D721Med (cell line): ENCODE data around the gene ALAS1.

Source experiments
- DNase-seq: peaks from one replicate; pipeline ENCODE4 v3.0.0; 2011; ENCODE audit warnings: low spot score; ENCODE audit not compliant: insufficient read length
- FAIRE-seq: peaks from 2 replicates; lab custom pipeline; 2011; peaks lifted over from hg19 to GRCh38; lab: Jason Lieb, UNC
- CTCF ChIP-seq: IDR thresholded peaks from 2 replicates; pipeline ENCODE4 v1.5.1; 2012; ENCODE audit warnings: mild to moderate bottlenecking, control low read depth; ENCODE audit not compliant: insufficient read depth; ENCODE audit errors: missing control alignments

ALAS1 gene

GRCh38 chr3:52194485-52195290 is 3.3 kb upstream of the ALAS1 start:
- TF ChIP-seq CTCF, result no peak
- FAIRE-seq, result no peak
- DNase-seq, result no peak

- no peak for TF ChIP-seq CTCF
- DNase-seq (no peak), FAIRE-seq (no peak)
These were observed 2.7 kb upstream of the ALAS1 start for GRCh38 chr3:52195291-52195597.

DNA sequence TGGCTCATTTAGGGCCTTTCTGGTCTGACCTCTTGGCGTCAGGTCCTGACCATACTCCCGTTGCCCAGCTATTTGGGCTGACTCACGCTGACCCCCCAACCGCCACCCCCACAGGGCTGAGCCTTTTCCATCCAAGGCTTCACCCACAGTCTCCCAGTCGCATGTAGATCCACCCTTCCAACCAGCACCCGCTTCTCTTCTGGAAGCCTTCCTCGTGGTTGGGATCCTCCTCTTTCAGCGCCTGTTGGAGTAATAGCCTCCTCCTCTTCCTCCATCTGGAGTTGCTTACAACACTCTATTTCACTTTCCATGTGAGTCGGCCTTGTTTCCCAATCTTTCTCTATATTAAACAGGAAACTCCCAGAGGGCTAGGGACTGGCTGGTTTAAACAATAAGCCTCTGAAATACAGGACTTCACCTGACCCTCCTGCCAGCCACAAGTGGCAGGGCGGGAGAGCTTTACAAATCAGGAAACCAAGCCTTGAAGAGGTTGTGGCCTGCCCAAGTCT is 2.1 kb upstream of the ALAS1 start:
- FAIRE-seq (no peak), DNase-seq (no peak)
- TF ChIP-seq CTCF, result no peak

- DNase-seq (no peak), FAIRE-seq (no peak)
- no peak for TF ChIP-seq CTCF
These were observed 983 bp upstream of the ALAS1 start for GRCh38 chr3:52196977-52197376.

GRCh38 chr3:52197499-52197841 is 490 bp upstream of the ALAS1 start:
- TF ChIP-seq CTCF, result no peak
- DNase-seq, result no peak
- FAIRE-seq, result no peak

DNA sequence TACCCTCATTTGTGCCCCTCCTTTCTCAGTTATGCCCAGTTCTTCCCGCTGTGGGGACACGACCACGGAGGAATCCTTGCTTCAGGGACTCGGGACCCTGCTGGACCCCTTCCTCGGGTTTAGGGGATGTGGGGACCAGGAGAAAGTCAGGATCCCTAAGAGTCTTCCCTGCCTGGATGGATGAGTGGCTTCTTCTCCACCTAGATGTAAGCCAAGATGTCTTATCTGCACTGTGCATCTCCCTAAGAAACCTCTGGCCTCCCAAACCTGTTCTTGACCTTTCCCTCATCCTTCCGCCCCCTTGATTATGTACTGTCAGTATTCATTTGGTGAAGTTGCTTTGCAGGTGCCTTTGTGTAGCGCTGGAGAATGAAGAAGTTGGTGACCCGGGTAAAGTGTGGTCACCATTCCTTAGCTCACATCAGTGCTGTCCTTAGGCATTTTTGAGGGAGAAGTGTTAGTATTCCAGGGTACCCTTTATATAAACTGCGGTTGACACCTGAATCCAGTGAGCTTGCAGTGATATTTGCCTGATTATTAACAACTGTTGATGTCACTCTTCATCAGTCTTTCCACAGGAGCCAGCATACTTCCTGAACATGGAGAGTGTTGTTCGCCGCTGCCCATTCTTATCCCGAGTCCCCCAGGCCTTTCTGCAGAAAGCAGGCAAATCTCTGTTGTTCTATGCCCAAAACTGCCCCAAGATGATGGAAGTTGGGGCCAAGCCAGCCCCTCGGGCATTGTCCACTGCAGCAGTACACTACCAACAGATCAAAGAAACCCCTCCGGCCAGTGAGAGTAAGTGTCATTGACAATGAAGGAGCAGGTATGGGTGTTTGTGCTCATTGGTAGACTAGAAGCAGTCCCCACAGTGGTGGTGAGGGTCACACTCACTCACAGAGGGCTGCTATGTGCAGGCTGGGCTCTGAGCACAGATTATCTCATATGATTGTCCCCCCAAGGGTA is 966 bp downstream of the ALAS1 start:
- FAIRE-seq, result no peak
- DNase-seq, result no peak
- no peak for TF ChIP-seq CTCF
